Osteoblast (primary cell): ENCODE results near the gene SCUBE3. TPM values are rescaled to one million over a fixed set of nuclear protein-coding genes. Genes with fewer than 3 reads are reported as not detected.
A peak's percentile ranks its signal among the peaks of the same experiment; 100 is the strongest.

Source experiments
- DNase-seq: peaks from one replicate; pipeline ENCODE4 v3.0.0; 2011; ENCODE audit warnings: low spot score, mixed read lengths; ENCODE audit not compliant: insufficient read length; ENCODE audit errors: missing footprints
- H2AFZ ChIP-seq: 2 replicates; pipeline ENCODE4 v1.6.0; 2011; ENCODE audit warnings: mild to moderate bottlenecking, low read length
- H3K27ac ChIP-seq: 2 replicates; pipeline ENCODE4 v1.5.1; 2011; ENCODE audit warnings: mild to moderate bottlenecking, low read depth, low read length, moderate library complexity
- H3K27me3 ChIP-seq: 2 replicates; pipeline ENCODE4 v1.6.0; 2012; ENCODE audit warnings: mild to moderate bottlenecking, control low read depth, inconsistent platforms, low read length, moderate library complexity; ENCODE audit not compliant: insufficient read depth
- H3K36me3 ChIP-seq: 2 replicates; pipeline ENCODE4 v1.5.1; 2011; ENCODE audit warnings: mild to moderate bottlenecking, low read length, control low read depth, moderate library complexity; ENCODE audit not compliant: insufficient read depth
- H3K4me1 ChIP-seq: 2 replicates; pipeline ENCODE4 v1.5.1; 2011; ENCODE audit warnings: mild to moderate bottlenecking, low read length, control low read depth, moderate library complexity; ENCODE audit not compliant: insufficient read depth
- H3K4me2 ChIP-seq: 2 replicates; pipeline ENCODE4 v1.6.0; 2011; ENCODE audit warnings: mild to moderate bottlenecking, low read length; ENCODE audit not compliant: insufficient read depth
- H3K4me3 ChIP-seq: fragments of 200-600 bp; sonication (generic); 3 replicates; pipeline ENCODE4 v1.5.1; 2012; ENCODE audit warnings: mild to moderate bottlenecking, low read length, inconsistent platforms; ENCODE audit not compliant: insufficient read depth
- H3K79me2 ChIP-seq: 2 replicates; pipeline ENCODE4 v1.6.0; 2012; ENCODE audit warnings: mild to moderate bottlenecking, low read length, control low read depth, inconsistent platforms; ENCODE audit not compliant: insufficient read depth
- H3K9me3 ChIP-seq: 2 replicates; pipeline ENCODE4 v1.5.1; 2011; ENCODE audit warnings: low read depth, low read length, control low read depth
- H4K20me1 ChIP-seq: 2 replicates; pipeline ENCODE4 v1.6.0; 2012; ENCODE audit warnings: mild to moderate bottlenecking, low read length, control low read depth; ENCODE audit not compliant: insufficient read depth
- total RNA-seq: library from RNA; depleted of rRNA; stranded (reverse); fragments of >200 nt; gene quantifications from 2 replicates; pipeline ENCODE4 v1.2.3, GENCODE V29; 2012
- TF ChIP-seq, protein P1 (sequence below): IDR thresholded peaks from 2 replicates; pipeline ENCODE4 v1.5.1; 2011; ENCODE audit warnings: mild to moderate bottlenecking, low read depth, low read length, moderate library complexity; ENCODE audit errors: extremely low read depth

Gene SCUBE3
- total RNA-seq, 1 donor = 30.4 TPM

DNA sequence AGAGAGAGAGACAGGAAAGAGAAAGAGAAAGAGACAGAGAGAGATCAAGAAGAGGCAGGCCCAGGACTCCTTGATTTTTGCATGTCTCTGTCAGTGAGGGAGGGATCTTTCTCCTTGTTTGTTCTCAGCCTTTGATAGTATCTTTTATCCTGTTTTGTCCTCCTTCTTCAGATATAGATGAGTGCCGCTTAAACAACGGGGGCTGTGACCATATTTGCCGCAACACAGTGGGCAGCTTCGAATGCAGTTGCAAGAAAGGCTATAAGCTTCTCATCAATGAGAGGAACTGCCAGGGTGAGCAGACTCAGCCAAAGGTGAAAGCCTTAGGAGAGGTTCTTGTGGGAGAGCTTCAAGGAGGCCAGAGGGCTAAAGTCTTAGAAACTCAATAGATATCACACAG lies 25.8 kb downstream of the SCUBE3 start:
- Histone ChIP-seq H3K9me3 (no peaks in the 10 kb centered on the region), H3K4me2 (no peak overlapping the region), H3K4me1 (peaks cover 6% of the 10 kb centered on the region), H3K27ac (no peak overlapping the region), H2AFZ (no peak overlapping the region), H3K79me2 (peaks cover 38% of the 10 kb centered on the region), H3K4me3 (no peak overlapping the region), H4K20me1 (peaks cover 28% of the 10 kb centered on the region), H3K36me3 (peaks cover 93% of the 10 kb centered on the region), H3K27me3 (no peaks in the 10 kb centered on the region)
- TF ChIP-seq, protein P1, sequence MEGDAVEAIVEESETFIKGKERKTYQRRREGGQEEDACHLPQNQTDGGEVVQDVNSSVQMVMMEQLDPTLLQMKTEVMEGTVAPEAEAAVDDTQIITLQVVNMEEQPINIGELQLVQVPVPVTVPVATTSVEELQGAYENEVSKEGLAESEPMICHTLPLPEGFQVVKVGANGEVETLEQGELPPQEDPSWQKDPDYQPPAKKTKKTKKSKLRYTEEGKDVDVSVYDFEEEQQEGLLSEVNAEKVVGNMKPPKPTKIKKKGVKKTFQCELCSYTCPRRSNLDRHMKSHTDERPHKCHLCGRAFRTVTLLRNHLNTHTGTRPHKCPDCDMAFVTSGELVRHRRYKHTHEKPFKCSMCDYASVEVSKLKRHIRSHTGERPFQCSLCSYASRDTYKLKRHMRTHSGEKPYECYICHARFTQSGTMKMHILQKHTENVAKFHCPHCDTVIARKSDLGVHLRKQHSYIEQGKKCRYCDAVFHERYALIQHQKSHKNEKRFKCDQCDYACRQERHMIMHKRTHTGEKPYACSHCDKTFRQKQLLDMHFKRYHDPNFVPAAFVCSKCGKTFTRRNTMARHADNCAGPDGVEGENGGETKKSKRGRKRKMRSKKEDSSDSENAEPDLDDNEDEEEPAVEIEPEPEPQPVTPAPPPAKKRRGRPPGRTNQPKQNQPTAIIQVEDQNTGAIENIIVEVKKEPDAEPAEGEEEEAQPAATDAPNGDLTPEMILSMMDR = no peak
- no peak for DNase-seq

DNA sequence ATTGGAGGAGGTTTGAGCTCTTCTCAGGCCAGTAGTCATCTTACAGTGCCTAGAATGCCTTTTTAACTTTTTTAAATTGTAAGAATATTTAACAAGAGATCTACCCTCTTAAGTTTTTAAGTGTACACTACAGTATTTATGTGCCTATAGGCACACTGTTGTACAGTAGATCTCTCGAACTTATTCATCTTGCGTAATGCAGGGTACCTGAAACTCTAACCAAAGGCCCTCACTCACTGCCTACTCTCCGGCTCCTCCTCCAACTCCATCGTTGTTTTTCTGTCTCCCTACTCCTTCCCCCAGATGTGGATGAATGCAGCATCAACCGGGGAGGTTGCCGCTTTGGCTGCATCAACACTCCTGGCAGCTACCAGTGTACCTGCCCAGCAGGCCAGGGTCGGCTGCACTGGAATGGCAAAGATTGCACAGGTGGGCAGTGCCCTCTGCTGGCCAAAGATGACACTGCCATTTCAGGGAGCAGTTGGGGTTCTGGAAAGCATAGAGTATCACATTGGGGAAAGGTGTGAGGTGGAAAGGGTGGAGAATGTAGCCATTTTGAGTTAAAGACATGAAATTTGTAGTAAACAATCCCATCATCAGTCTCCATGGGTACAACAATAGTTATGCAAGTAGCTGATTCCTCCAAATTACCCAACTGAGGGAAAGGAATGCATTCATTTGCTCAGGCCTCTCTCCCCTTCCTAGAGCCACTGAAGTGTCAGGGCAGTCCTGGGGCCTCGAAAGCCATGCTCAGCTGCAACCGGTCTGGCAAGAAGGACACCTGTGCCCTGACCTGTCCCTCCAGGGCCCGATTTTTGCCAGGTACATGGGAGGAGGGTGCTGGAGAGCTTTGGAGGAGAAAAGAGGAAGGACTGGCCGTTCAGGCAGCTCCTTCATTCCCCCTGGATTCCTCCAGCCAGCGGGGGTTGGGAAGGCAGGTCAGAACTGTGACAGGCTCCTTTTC lies 27.4 kb downstream of the SCUBE3 start:
- Histone ChIP-seq H3K27me3 (no peaks in the 10 kb centered on the region), H3K4me2 (no peak overlapping the region), H3K4me1 (peaks cover 6% of the 10 kb centered on the region), H2AFZ (no peak overlapping the region), H4K20me1 (peaks cover 25% of the 10 kb centered on the region), H3K36me3 (peaks cover 95% of the 10 kb centered on the region), H3K9me3 (no peaks in the 10 kb centered on the region), H3K79me2 (peaks cover 31% of the 10 kb centered on the region), H3K4me3 (no peak overlapping the region), H3K27ac (peak overlapping the region; percentile 10)
- TF ChIP-seq, protein P1 = peak; percentile 92
- DNase-seq = peak; percentile 93

DNA sequence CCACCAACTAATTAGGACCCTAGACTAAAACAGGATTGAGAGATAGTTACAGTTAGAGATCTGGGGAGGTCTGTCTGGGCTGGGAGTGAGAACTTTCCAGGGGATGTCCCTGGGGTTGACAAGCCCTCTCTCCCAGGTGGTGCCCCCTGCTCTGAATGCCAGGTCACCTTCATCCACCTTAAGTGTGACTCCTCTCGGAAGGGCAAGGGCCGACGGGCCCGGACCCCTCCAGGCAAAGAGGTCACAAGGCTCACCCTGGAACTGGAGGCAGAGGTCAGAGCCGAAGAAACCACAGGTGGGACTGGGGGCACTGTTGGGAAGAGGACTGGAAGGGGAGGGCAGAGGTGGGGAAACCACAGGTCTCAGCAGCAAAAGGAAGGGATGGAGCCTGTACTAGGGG lies 28.7 kb downstream of the SCUBE3 start:
- H3K9me3 ChIP-seq = no peaks in the 10 kb centered on the region
- H3K27me3 ChIP-seq = no peaks in the 10 kb centered on the region
- H3K4me1 ChIP-seq = peaks cover 6% of the 10 kb centered on the region
- H2AFZ ChIP-seq = no peak overlapping the region
- H3K4me3 ChIP-seq = no peak overlapping the region
- TF ChIP-seq, protein P1 = no peak
- DNase-seq = no peak
- no peak overlapping the region for H3K27ac ChIP-seq
- peaks cover 22% of the 10 kb centered on the region for H3K79me2 ChIP-seq
- H4K20me1 ChIP-seq = peaks cover 24% of the 10 kb centered on the region
- no peak overlapping the region for H3K4me2 ChIP-seq
- H3K36me3 ChIP-seq = peaks cover 95% of the 10 kb centered on the region

DNA sequence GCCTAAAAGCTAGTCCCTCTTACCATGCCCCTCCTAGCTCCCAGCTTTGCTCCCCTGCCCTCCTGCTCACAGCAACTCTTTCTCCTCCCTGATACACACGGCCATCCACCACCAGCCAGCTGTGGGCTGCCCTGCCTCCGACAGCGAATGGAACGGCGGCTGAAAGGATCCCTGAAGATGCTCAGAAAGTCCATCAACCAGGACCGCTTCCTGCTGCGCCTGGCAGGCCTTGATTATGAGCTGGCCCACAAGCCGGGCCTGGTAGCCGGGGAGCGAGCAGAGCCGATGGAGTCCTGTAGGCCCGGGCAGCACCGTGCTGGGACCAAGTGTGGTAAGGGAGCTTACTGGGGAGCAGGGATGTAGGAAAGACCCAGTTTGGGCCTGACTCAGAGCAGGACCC lies 29.1 kb downstream of the SCUBE3 start:
- no peaks in the 10 kb centered on the region for H3K9me3 ChIP-seq
- no peak for DNase-seq
- no peak overlapping the region for H3K27ac ChIP-seq
- no peak overlapping the region for H3K4me3 ChIP-seq
- no peak overlapping the region for H2AFZ ChIP-seq
- peaks cover 95% of the 10 kb centered on the region for H3K36me3 ChIP-seq
- no peaks in the 10 kb centered on the region for H3K27me3 ChIP-seq
- peaks cover 6% of the 10 kb centered on the region for H3K4me1 ChIP-seq
- TF ChIP-seq, protein P1 = no peak
- peaks cover 20% of the 10 kb centered on the region for H4K20me1 ChIP-seq
- H3K79me2 ChIP-seq = peaks cover 21% of the 10 kb centered on the region
- no peak overlapping the region for H3K4me2 ChIP-seq
